Cardiac septum (tissue), 1 donor: ENCODE results near the gene VCAN. TPM values are rescaled to one million over a fixed set of nuclear protein-coding genes. Genes with fewer than 3 reads are reported as not detected.

ENCODE experiments used
- DNase-seq: peaks from one replicate; pipeline ENCODE4 v3.0.0-alpha.2; 2020; ENCODE audit warnings: low spot score
- intact Hi-C: fragments of 100-400 bp; cut with DNase I; formaldehyde crosslinking; loops from one replicate; pipeline ENCODE4 v1.14.0; 2022
- total RNA-seq: library from RNA; stranded (reverse); fragmentation: NEBNext Ultra II Directional; extraction: Animal tissue kit (Norgen Biotek cat#: 25700); gene quantifications from one replicate; pipeline ENCODE4 v1.2.1, GENCODE V29; 2021
- donor health status: DM: no; HTN: no; CAD: no.

The VCAN gene
- total RNA-seq, 1 donor from 2014 or later, result 61.0 TPM

- no peak for DNase-seq
- intact Hi-C loops, result no loop called here
These were observed 17.6 kb upstream of the VCAN start for GRCh38 chr5:83453937-83454336.

- no peak for DNase-seq
- intact Hi-C loops, result no loop called here
These were observed 7.3 kb upstream of the VCAN start for GRCh38 chr5:83464261-83464660.

- intact Hi-C loops, result no loop called here
These were observed 4.0 kb upstream of the VCAN start for GRCh38 chr5:83467371-83468035.

GRCh38 chr5:83469075-83469474, 2.5 kb upstream of the VCAN start:
- DNase-seq, result no peak
- intact Hi-C loops, result no loop called here

More at GRCh38 chr5:83467371-83468035, 4.0 kb upstream of the VCAN start:
- no peak for DNase-seq

- no peak for DNase-seq
- intact Hi-C loops, result loop anchor here (5.0 kb wide), 4 partner anchors 38 to 1113 kb away; no protein-coding TSS in a partner anchor
These were observed 779 bp upstream of the VCAN start for GRCh38 chr5:83470526-83471404.

- no peak for DNase-seq
- intact Hi-C loops, result loop anchor here (5.0 kb wide), 4 partner anchors 40 to 1115 kb away; no protein-coding TSS in a partner anchor
These were observed 616 bp downstream of the VCAN start for GRCh38 chr5:83472213-83472507.

- DNase-seq, result no peak
- intact Hi-C loops, result loop anchor here (5.0 kb wide), 4 partner anchors 40 to 1115 kb away; no protein-coding TSS in a partner anchor
These were observed 1.2 kb downstream of the VCAN start for GRCh38 chr5:83472508-83473345.

GRCh38 chr5:83473346-83474160, 2.0 kb downstream of the VCAN start:
- DNase-seq, result peak; percentile 89
- intact Hi-C loops, result loop anchor here (1.0 to 5.0 kb wide), 5 partner anchors 41 to 1116 kb away; no protein-coding TSS in a partner anchor

GRCh38 chr5:83474161-83474796, 2.7 kb downstream of the VCAN start:
- intact Hi-C loops, result loop anchor here (1.0 to 5.0 kb wide), 5 partner anchors 42 to 1117 kb away; no protein-coding TSS in a partner anchor
- peak; percentile 79 for DNase-seq

- intact Hi-C loops, result loop anchor here (1.0 to 5.0 kb wide), 5 partner anchors 43 to 1118 kb away; no protein-coding TSS in a partner anchor
These were observed 3.4 kb downstream of the VCAN start for GRCh38 chr5:83474991-83475390.

GRCh38 chr5:83475391-83475863, 3.9 kb downstream of the VCAN start:
- intact Hi-C loops, result no loop called here
- no peak for DNase-seq

More at GRCh38 chr5:83474991-83475390, 3.4 kb downstream of the VCAN start:
- no peak for DNase-seq

GRCh38 chr5:83475935-83476814, 4.6 kb downstream of the VCAN start:
- intact Hi-C loops, result no loop called here
- no peak for DNase-seq

GRCh38 chr5:83482961-83483360, 11.4 kb downstream of the VCAN start:
- no peak for DNase-seq
- intact Hi-C loops, result loop anchor here (5.0 kb wide), 1 partner anchor 69 kb away; no protein-coding TSS in a partner anchor

- no peak for DNase-seq
- intact Hi-C loops, result loop anchor here (5.0 kb wide), 1 partner anchor 68 kb away; no protein-coding TSS in a partner anchor
These were observed 12.8 kb downstream of the VCAN start for GRCh38 chr5:83484294-83484693.

GRCh38 chr5:83485842-83486241, 14.3 kb downstream of the VCAN start:
- no peak for DNase-seq
- intact Hi-C loops, result no loop called here

GRCh38 chr5:83487155-83487554, 15.6 kb downstream of the VCAN start:
- no peak for DNase-seq
- intact Hi-C loops, result no loop called here

GRCh38 chr5:83488271-83488670, 16.7 kb downstream of the VCAN start:
- DNase-seq, result no peak
- intact Hi-C loops, result no loop called here
